Peyer's patch (tissue), 4 donors: ENCODE data around the gene TBC1D12. TPM values are rescaled to one million over a fixed set of nuclear protein-coding genes. Genes with fewer than 3 reads are reported as not detected.

ENCODE experiments used
- DNase-seq, 3 donors: peaks; one replicate each; pipeline ENCODE4 v3.0.0-alpha.2; 2017 to 2019
- H3K27ac ChIP-seq, 4 donors: fragments of 200-600 bp; sonication (generic); one replicate each; pipeline ENCODE4 v1.5.1; 2016 to 2019
- H3K27me3 ChIP-seq, 2 donors: fragments of 200-600 bp; sonication (generic); one replicate each; pipeline ENCODE4 v1.5.1; 2019
- H3K36me3 ChIP-seq, 3 donors: fragments of 200-600 bp; sonication (generic); one replicate each; pipeline ENCODE4 v1.5.1; 2016 to 2019
- H3K4me1 ChIP-seq, 4 donors: fragments of 200-600 bp; sonication (generic); one replicate each; pipeline ENCODE4 v1.5.1; 2016 to 2019
- H3K4me3 ChIP-seq, 4 donors: fragments of 200-600 bp; sonication (generic); 1 replicate in 3 of 4; 2 replicates in 1 of 4; pipeline ENCODE4 v1.5.1; 2016 to 2019; ENCODE audit warnings: mild to moderate bottlenecking in 1 of 4
- H3K9me3 ChIP-seq, 4 donors: fragments of 200-600 bp; sonication (generic); one replicate each; pipeline ENCODE4 v1.5.1; 2016 to 2019; ENCODE audit warnings: mild to moderate bottlenecking in 1 of 4
- CTCF ChIP-seq, 6 experiments: fragments of 450-650 bp in 4 of 6; fragments of 200-600 bp in 2 of 6; sonication (generic) in 1 of 6; IDR thresholded peaks; one replicate each; pipeline ENCODE4 v1.5.1; 2017 to 2019; ENCODE audit warnings: antibody characterized with exemption in 6 of 6, mild to moderate bottlenecking in 3 of 6, moderate library complexity in 1 of 6
- POLR2A ChIP-seq, 2 donors: fragments of 450-650 bp; IDR thresholded peaks; one replicate each; pipeline ENCODE4 v1.5.1; 2017; ENCODE audit warnings: antibody characterized with exemption in 2 of 2, mild to moderate bottlenecking in 2 of 2, moderate library complexity in 2 of 2
- total RNA-seq, 4 donors: library from RNA; depleted of rRNA; stranded (reverse); fragments of >200 nt; gene quantifications; one replicate each; pipeline ENCODE4 v1.1.0, GENCODE V29; 2016

Gene TBC1D12
- total RNA-seq, 4 donors from 2014 or later, result 16.5 to 30.6 (median 24.5) TPM

DNA sequence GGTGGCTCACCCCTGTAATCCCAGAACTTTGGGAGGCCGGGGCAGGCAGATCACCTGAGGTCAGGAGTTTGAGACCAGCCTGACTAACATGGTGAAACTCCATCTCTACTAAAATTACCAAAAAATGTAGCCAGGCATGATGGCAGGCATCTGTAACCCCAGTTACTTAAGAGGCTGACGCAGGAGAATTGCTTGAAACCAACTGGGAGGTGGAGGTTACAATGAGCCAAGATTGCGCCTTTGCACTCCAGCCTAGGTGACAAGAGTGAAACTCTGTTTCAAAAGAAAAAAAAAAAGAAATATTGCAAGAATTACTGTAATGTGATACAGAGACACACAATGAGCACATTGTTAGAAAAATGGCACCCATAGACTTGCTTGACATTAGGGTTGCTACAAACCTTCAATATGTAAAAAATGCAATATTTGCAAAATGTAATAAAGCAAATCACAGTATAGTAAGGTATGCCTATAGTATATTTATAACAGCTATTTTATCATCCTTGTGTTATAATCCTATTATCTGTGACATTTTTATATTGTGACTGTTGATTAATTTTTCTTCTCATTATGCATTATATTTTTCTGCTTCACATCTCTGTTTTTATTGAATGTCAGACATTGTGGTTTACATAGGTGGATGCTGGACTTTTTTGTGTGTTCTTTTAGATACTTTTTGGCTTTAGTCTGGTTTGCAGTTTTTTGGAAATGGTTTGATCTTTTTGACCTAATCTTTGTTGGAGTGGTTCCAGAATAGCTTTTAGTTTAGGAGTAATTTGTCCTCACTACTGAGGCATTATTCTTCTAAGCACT, 87.8 kb downstream of the TBC1D12 start:
- no peak overlapping the region for H3K4me3 ChIP-seq
- no peaks in the 10 kb centered on the region for H3K27me3 ChIP-seq
- H3K27ac ChIP-seq, result no peak overlapping the region
- no peak for DNase-seq
- H3K36me3 ChIP-seq, result peaks cover 0 to 12% (median 0%) of the 10 kb centered on the region in 3 donors
- no peaks in the 10 kb centered on the region for H3K9me3 ChIP-seq
- H3K4me1 ChIP-seq, result no peaks in the 10 kb centered on the region
- TF ChIP-seq POLR2A (IDR thresholded peaks at IDR 0.05), result no peak
- TF ChIP-seq CTCF (IDR thresholded peaks at IDR 0.05), result no peak

DNA sequence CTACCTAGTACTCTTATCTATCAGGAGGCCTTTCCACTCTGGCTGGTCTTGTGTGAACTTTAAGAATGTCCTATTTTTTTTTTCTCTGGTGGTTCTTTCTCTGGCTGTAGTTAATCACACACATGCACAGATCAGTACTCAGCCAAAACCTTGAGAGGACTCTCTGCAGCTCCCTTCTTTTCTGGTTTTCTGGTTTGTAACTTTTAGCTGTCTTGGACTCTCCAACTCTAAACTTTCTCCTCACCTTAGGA, 88.4 kb downstream of the TBC1D12 start:
- no peak for DNase-seq
- H3K27ac ChIP-seq, result no peak overlapping the region
- no peaks in the 10 kb centered on the region for H3K4me1 ChIP-seq
- H3K9me3 ChIP-seq, result no peaks in the 10 kb centered on the region
- TF ChIP-seq POLR2A (IDR thresholded peaks at IDR 0.05) (no peak), CTCF (IDR thresholded peaks at IDR 0.05) (no peak)
- H3K36me3 ChIP-seq, result peaks cover 0 to 16% (median 0%) of the 10 kb centered on the region in 3 donors
- no peaks in the 10 kb centered on the region for H3K27me3 ChIP-seq
- no peak overlapping the region for H3K4me3 ChIP-seq

- peaks cover 0 to 16% (median 0%) of the 10 kb centered on the region in 3 donors for H3K36me3 ChIP-seq
- TF ChIP-seq POLR2A (IDR thresholded peaks at IDR 0.05) (no peak), CTCF (IDR thresholded peaks at IDR 0.05) (no peak)
These were observed 91.1 kb downstream of the TBC1D12 start for GRCh38 chr10:94493463-94493862.

GRCh38 chr10:94496010-94496409, 93.7 kb downstream of the TBC1D12 start:
- H3K9me3 ChIP-seq, result no peaks in the 10 kb centered on the region
- no peaks in the 10 kb centered on the region for H3K4me1 ChIP-seq
- DNase-seq, result no peak
- no peak overlapping the region for H3K27ac ChIP-seq
- peaks cover 0 to 22% (median 0%) of the 10 kb centered on the region in 3 donors for H3K36me3 ChIP-seq
- H3K4me3 ChIP-seq, result no peak overlapping the region
- TF ChIP-seq POLR2A (IDR thresholded peaks at IDR 0.05), result no peak
- no peak for TF ChIP-seq CTCF (IDR thresholded peaks at IDR 0.05)
- no peaks in the 10 kb centered on the region for H3K27me3 ChIP-seq

More at GRCh38 chr10:94493463-94493862, 91.1 kb downstream of the TBC1D12 start:
- H3K27ac ChIP-seq, result no peak overlapping the region
- no peaks in the 10 kb centered on the region for H3K4me1 ChIP-seq
- H3K27me3 ChIP-seq, result no peaks in the 10 kb centered on the region
- H3K4me3 ChIP-seq, result no peak overlapping the region
- no peaks in the 10 kb centered on the region for H3K9me3 ChIP-seq
- DNase-seq, result no peak

DNA sequence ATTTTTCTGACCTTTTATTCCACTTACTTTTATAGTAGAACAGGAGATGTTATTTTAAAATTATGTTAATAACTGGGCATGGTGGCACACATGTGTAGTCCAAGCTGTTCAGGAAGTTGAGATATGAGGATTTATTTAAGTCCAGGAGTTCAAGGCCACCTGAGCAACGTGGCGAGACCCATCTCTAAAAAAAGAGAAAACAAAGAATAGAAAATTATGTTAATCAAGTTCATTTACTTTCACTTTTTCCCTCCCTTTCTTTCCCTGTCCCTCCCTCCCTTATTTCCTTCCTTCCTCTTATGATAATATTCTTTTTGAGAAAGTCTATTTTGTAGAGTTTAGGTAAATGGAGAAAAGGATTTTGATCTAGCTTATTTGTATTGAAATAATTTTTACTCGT, 94.3 kb downstream of the TBC1D12 start:
- no peak overlapping the region for H3K27ac ChIP-seq
- TF ChIP-seq POLR2A (IDR thresholded peaks at IDR 0.05), result no peak
- no peak for TF ChIP-seq CTCF (IDR thresholded peaks at IDR 0.05)
- DNase-seq, result no peak
- no peaks in the 10 kb centered on the region for H3K27me3 ChIP-seq
- no peaks in the 10 kb centered on the region for H3K9me3 ChIP-seq
- no peaks in the 10 kb centered on the region for H3K4me1 ChIP-seq
- H3K36me3 ChIP-seq, result peaks cover 0 to 28% (median 0%) of the 10 kb centered on the region in 3 donors
- H3K4me3 ChIP-seq, result no peak overlapping the region
